HG02970 (cell line): ENCODE measurements around the gene FAM193B.
"Not testable (repeated sequence)": the region's sequence is repeated elsewhere in the genome, so short reads cannot be mapped to it uniquely, and the experiment has no call there.

Source experiments
- ATAC-seq: cut with Tn5 transposase; IDR thresholded peaks from one replicate; pipeline ENCODE4 v1.9.1; 2021; ENCODE audit warnings: mild to moderate bottlenecking, moderate library complexity, moderate number of reproducible peaks; ENCODE audit not compliant: unreplicated experiment, low FRiP score

Gene FAM193B

GRCh38 chr5:177490311-177490991, 63.9 kb downstream of the FAM193B start:
- no peak for ATAC-seq

- ATAC-seq, result no peak
Observed at GRCh38 chr5:177489119-177489716, 65.1 kb downstream of the FAM193B start.

- no peak for ATAC-seq
Observed at GRCh38 chr5:177487975-177488374, 66.4 kb downstream of the FAM193B start.

GRCh38 chr5:177487144-177487543, 67.2 kb downstream of the FAM193B start:
- no peak for ATAC-seq

GRCh38 chr5:177486256-177486655, 68.1 kb downstream of the FAM193B start:
- ATAC-seq, result no peak

GRCh38 chr5:177485753-177486152, 68.6 kb downstream of the FAM193B start:
- ATAC-seq, result not testable (repeated sequence)

- no peak for ATAC-seq
Observed at GRCh38 chr5:177484902-177485549, 69.3 kb downstream of the FAM193B start.

GRCh38 chr5:177483994-177484901, 70.1 kb downstream of the FAM193B start:
- ATAC-seq, result no peak

GRCh38 chr5:177483042-177483441, 71.3 kb downstream of the FAM193B start:
- ATAC-seq, result no peak

- ATAC-seq, result no peak
Observed at GRCh38 chr5:177482359-177482795, 72.0 kb downstream of the FAM193B start.

GRCh38 chr5:177479774-177480173, 74.6 kb downstream of the FAM193B start:
- ATAC-seq, result no peak

GRCh38 chr5:177478711-177479646, 75.4 kb downstream of the FAM193B start:
- no peak for ATAC-seq

GRCh38 chr5:177477701-177478477, 76.5 kb downstream of the FAM193B start:
- ATAC-seq, result no peak

- no peak for ATAC-seq
Observed at GRCh38 chr5:177476531-177477233, 77.7 kb downstream of the FAM193B start.

- ATAC-seq, result no peak
Observed at GRCh38 chr5:177475563-177476427, 78.6 kb downstream of the FAM193B start.

GRCh38 chr5:177474846-177475562, 79.4 kb downstream of the FAM193B start:
- no peak for ATAC-seq

GRCh38 chr5:177474002-177474476, 80.3 kb downstream of the FAM193B start:
- no peak for ATAC-seq
